Islet of Langerhans (tissue), 1 donor: ENCODE results near the gene OR9A2.

ENCODE experiments used
- FAIRE-seq: peaks from one replicate; lab custom pipeline; 2011; peaks lifted over from hg19 to GRCh38; lab: Jason Lieb, UNC

Gene OR9A2

GRCh38 chr7:143027032-143027431 lies at the start of gene OR9A2:
Gene OR9A2, minus strand, starts transcription at chr7:143027132. Its CDS starts 0 bp downstream, at chr7:143027132.
- no peak for FAIRE-seq

- no peak for FAIRE-seq
Measured at GRCh38 chr7:143074141-143074540, 47.2 kb upstream of the OR9A2 start.

DNA sequence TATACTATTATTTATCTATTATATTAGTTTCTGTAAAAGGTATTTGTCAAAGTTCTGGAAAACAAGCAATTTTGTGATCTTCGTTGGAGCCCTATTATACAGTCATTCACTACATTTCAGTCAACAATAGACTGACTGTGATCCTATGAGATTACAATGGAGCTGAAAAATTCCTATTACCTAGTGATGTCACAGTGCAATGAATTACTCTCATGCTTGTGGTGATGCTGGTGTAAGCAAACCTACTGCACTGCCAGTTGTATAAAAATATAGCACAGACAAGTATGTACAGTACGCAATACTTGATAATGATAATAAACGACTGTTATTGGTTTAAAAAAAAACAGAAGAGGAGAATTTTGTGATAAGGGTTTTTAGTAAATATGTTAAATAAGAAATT lies 46.6 kb upstream of the OR9A2 start:
- FAIRE-seq, result no peak

GRCh38 chr7:143069912-143070500 lies 43.1 kb upstream of the OR9A2 start:
- no peak for FAIRE-seq

- FAIRE-seq, result no peak
Measured at GRCh38 chr7:143068446-143068845, 41.5 kb upstream of the OR9A2 start.

DNA sequence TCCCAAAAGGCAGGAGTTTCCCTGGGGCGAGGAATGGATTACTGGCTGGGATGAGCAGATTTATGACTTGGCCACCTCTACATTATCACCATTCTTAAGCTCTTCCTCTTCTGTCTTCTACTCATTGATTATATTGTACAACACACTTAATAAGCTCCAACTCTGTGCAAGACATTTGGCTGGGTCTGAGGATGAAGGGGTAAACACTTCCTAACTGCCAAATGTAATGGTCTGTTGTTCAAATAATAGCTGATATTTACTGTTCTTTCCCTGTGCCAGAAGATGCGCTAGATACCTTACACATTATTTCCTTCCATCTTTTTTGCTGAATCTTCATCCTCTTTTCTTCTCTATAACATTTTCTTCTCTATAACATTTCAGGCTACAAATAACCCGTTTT lies 36.8 kb upstream of the OR9A2 start:
- no peak for FAIRE-seq

GRCh38 chr7:143055754-143056153 lies 28.8 kb upstream of the OR9A2 start:
- FAIRE-seq, result no peak

- no peak for FAIRE-seq
Measured at GRCh38 chr7:143054621-143055020, 27.7 kb upstream of the OR9A2 start.

DNA sequence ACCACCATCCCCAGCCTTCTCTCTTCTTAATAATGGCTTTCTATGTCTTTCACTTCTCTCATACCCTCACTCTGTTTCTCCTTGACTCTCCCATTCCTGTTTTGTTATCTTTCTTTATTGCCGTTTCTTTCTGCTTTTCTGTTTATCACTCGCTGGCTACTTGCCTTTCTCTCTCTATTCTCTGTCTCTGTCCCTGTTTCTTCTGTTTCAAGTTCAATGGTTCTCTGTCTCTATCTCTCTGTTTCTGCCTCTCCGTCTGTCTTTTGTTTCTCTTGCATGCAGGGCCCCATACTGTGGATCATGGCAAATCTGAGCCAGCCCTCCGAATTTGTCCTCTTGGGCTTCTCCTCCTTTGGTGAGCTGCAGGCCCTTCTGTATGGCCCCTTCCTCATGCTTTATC lies 25.1 kb upstream of the OR9A2 start, which contains the start of gene OR6V1:
Gene OR6V1 (plus strand): TSS at position 301 of the 400 bp plus-strand sequence. CDS start 0 bp downstream, at position 301.
- FAIRE-seq, result no peak

GRCh38 chr7:143050931-143051330 lies 24.0 kb upstream of the OR9A2 start:
- no peak for FAIRE-seq

DNA sequence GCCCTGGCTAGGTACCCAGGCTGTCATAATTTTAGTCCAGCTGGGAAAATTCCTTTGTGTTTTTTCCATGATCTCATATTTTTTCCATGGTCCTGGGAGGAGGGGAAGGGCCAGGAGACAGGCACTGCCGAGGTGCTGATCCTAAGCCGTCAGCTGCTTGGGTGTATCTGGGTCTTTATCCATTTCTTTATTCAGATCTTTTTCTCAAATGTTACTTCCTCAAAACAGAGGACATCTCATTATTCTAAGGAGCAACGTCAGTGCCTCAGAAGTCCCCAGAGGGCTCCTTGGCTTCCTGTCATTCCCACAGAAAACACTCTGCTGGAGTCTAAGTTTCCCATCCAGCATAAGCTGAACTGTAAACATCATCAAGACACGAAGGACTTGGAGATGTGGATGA lies 22.4 kb upstream of the OR9A2 start:
- FAIRE-seq, result no peak

GRCh38 chr7:143048827-143049226 lies 21.9 kb upstream of the OR9A2 start:
- no peak for FAIRE-seq

- FAIRE-seq, result no peak
Measured at GRCh38 chr7:143047326-143047725, 20.4 kb upstream of the OR9A2 start.

GRCh38 chr7:143046426-143046851 lies 19.5 kb upstream of the OR9A2 start:
- FAIRE-seq, result no peak

GRCh38 chr7:143043391-143043790 lies 16.5 kb upstream of the OR9A2 start:
- no peak for FAIRE-seq

DNA sequence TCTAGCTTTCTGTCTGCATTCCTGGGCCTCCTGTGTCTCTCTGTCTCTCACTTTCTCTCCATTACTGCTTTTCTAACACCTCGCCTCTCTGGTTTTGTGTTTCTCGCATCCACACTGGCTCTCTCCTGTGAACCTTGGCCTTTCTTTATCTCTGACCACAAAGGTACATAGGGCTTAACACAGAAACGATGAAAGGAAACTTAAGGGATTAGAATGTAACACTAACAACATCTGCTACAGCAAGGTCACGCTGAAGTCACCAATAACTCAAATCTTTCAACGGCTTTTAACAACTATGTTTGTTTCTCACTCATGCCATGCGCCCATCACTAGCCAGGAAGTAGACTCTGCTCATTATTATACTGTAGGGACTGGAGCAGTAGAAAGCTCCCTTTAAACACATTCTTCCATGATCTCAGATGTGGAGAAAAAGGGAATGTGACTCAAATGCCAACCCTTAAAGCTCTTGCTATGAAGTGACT lies 15.9 kb upstream of the OR9A2 start:
- FAIRE-seq, result no peak

DNA sequence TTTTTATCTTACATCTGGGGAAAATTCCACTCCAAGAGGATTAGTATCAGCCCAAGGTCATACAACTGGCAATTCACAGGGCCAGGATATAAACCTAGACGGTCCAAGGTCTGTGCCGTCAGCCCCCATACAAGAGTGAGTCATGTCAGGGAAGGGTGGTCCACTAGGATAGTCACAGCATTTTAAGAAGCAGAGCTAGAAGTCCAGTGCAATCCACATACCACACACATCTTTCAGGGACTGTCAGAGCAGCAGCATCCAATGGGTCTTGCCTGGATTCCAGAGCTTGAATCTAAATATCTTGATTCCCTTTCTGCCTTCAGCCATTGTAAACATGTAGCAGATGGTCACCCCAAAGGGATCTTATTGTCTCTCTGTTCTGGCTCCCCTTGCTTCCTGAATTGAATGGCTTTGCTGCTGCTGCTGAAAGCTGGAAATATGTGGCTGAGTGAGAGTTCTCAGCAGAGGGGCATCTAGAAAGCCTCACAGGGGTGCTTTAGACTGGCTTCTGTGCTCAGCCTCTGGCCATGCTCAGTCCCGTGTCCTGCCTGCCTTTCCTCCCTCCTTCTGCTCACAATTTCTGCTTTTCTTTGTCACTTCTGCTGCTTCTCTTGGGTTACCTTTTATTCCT lies 15.3 kb upstream of the OR9A2 start:
- no peak for FAIRE-seq

DNA sequence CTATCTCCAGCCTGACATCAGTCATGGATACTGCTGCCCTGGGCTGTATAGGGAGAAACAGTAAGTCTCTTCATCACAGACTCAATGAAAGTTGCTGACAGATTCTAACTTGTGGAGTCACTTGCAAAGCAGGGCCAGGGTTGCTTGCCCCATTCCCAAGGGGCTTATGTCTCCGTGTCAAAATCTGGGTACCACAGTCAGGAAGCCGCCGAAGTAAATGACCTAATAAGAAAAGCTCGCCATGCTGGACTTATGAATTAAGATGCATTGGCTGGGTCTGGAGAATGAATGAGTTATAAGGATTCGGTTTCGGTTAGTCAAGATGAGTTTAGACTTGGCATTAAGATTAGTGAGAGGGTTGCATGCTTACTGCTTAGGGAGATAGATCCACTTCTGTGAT lies 14.4 kb upstream of the OR9A2 start:
- FAIRE-seq, result no peak

DNA sequence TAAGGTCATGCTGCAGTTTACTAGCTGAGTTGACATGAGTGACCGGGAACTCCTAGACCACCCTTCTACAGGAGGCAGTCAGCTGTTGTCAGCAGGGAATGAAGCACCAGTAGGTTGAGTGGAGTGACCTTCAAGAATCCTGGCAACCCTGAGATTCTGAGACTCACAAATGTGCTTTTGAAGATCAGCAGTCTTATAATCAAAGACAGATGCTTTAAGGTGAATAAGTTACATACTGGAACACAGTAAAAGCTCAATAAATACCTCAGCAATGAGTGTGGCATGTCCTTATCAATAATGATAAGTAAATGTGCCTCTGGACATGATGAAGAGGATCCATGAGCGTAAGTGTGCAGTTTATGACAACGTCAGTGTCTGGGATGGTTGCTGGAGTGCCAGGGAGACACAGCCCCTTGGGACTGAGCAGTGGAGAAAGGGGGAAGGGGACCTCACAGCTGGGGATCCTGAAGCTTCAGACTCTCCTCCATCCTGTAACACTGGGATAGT lies 13.3 kb upstream of the OR9A2 start:
- no peak for FAIRE-seq

GRCh38 chr7:143038635-143039034 lies 11.7 kb upstream of the OR9A2 start:
- FAIRE-seq, result no peak

- FAIRE-seq, result no peak
Measured at GRCh38 chr7:143027683-143028082, 751 bp upstream of the OR9A2 start.

DNA sequence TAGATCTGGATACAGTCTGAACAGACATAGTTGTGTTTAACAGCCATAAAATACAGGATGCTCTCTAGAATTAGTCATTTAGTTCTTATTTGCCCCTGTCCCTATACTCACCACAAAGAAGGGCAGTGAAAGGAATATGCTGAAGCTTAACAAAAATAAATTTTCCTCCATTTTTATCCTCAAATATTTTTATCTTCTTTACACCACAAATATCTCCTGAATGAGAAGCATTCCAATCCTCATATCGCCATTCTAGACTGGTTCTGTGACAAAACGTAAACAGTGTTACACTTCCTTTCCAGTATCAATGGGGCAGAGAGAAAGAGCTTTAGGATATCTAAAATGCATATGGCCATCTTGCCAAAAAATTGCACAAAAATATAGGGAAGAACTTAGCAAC lies 1.6 kb downstream of the OR9A2 start:
- FAIRE-seq, result no peak

- FAIRE-seq, result no peak
Measured at GRCh38 chr7:143023047-143023446, 3.9 kb downstream of the OR9A2 start.

GRCh38 chr7:143018931-143019330 lies 8.0 kb downstream of the OR9A2 start:
- FAIRE-seq, result no peak
